PC-9 (cell line): ENCODE measurements around the gene PHC1.

Source experiments
- CTCF ChIP-seq: fragments of 200-600 bp; sonication (generic); conservative IDR thresholded peaks from 2 replicates; pipeline ENCODE4 v1.6.1; 2017; ENCODE audit warnings: mixed run types, antibody characterized with exemption, mild to moderate bottlenecking, moderate library complexity
- EZH2 ChIP-seq: fragments of 200-600 bp; sonication (generic); IDR thresholded peaks from 2 replicates; pipeline ENCODE4 v1.8.0; 2017; ENCODE audit warnings: antibody characterized with exemption, low read depth

- TF ChIP-seq CTCF (no peak), EZH2 (no peak)
Observed at GRCh38 chr12:8886502-8887284, 27.6 kb upstream of the PHC1 start.
